ENCODE data around the gene HOXA5.

GRCh38 chr7:27165089-27165995 lies 21.9 kb upstream of the HOXA5 start, which contains the start of gene HOXA9:
- TF ChIP-seq HDAC2 (IDR thresholded peaks at IDR 0.05; ENCODE audit: borderline replicate concordance in 1 of 2, low read depth in 2 of 2, low read length in 2 of 2) (no peak), CTCF (IDR thresholded peaks at IDR 0.05; ENCODE audit: control extremely low read depth in 1 of 3, insufficient read depth in 1 of 3, low read depth in 1 of 3, low read length in 3 of 3) (no peak), POLR2AphosphoS5 (IDR thresholded peaks at IDR 0.05; ENCODE audit: low read depth, low read length) (no peak), NRF1 (IDR thresholded peaks at IDR 0.05; ENCODE audit: low read depth, low read length) (no peak), ZNF274 (IDR thresholded peaks at IDR 0.05; ENCODE audit: borderline replicate concordance, extremely low read depth, low read length) (no peak), JUND (IDR thresholded peaks at IDR 0.05; ENCODE audit: low read length) (no peak), RNF2 (IDR thresholded peaks at IDR 0.05; ENCODE audit: borderline replicate concordance, low read depth, low read length, missing control alignments, poor library complexity, severe bottlenecking) (peak; percentile 86), RBBP5 (IDR thresholded peaks at IDR 0.05; ENCODE audit: borderline replicate concordance, low read depth, low read length) (no peak)
